Neural cell (in vitro differentiated cells): Measurements from ENCODE around the gene ATP13A5.

Experiments
- EP300 ChIP-seq: fragments of 450-650 bp; conservative IDR thresholded peaks from 2 replicates; pipeline ENCODE4 v1.6.1; 2014; ENCODE audit warnings: antibody characterized with exemption, mild to moderate bottlenecking, moderate library complexity; ENCODE audit not compliant: poor library complexity, severe bottlenecking
- RAD21 ChIP-seq: fragments of 450-650 bp; conservative IDR thresholded peaks from 2 replicates; pipeline ENCODE4 v1.6.1; 2014; ENCODE audit warnings: antibody characterized with exemption, mild to moderate bottlenecking, moderate library complexity

- TF ChIP-seq EP300 (no peak), RAD21 (no peak)
These were observed 47.9 kb downstream of the ATP13A5 start for GRCh38 chr3:193330555-193331204.
